Activated CD8-positive, alpha-beta T cell treated with anti-CD3 and anti-CD28 coated beads, Interleukin-2, amount 10 ng/mL, durations not matched to agents 7 days and 5 days (primary cell): ENCODE results near the gene UNC93A. TPM values are rescaled to one million over a fixed set of nuclear protein-coding genes. Genes with fewer than 3 reads are reported as not detected.
"Not testable (repeated sequence)": the region's sequence is repeated elsewhere in the genome, so short reads cannot be mapped to it uniquely, and the experiment has no call there.

Experiments
- ATAC-seq: fragments of 150-1000 bp; cut with Tn5 transposase; one replicate; pipeline ENCODE4 v1.10.0; 2021; ENCODE audit warnings: moderate library complexity
- CTCF ChIA-PET: fragments of 350-600 bp; sonication (Branson Sonifier 250); formaldehyde crosslinking; loops from one replicate; lab custom pipeline; 2021; ENCODE audit warnings: antibody characterized with exemption; lab: Charles Lee
- POLR2A ChIA-PET: fragments of 350-600 bp; sonication (Branson Sonifier 250); formaldehyde crosslinking; loops from one replicate; lab custom pipeline; 2021; ENCODE audit warnings: antibody characterized with exemption; lab: Charles Lee
- DNase-seq: peaks from one replicate; pipeline ENCODE4 v3.0.0-alpha.2; 2020
- H3K27ac Mint-ChIP-seq: one replicate; pipeline ENCODE4 v1.8.0; 2021; ENCODE audit warnings: mild to moderate bottlenecking, mixed read lengths
- H3K27me3 Mint-ChIP-seq: one replicate; pipeline ENCODE4 v1.8.0; 2021; ENCODE audit warnings: low read depth, mixed read lengths
- H3K36me3 Mint-ChIP-seq: one replicate; pipeline ENCODE4 v1.8.0; 2021; ENCODE audit warnings: low read depth, mixed read lengths
- H3K4me1 Mint-ChIP-seq: one replicate; pipeline ENCODE4 v1.8.0; 2021; ENCODE audit warnings: low read depth, mixed read lengths
- H3K4me3 Mint-ChIP-seq: one replicate; pipeline ENCODE4 v1.8.0; 2021; ENCODE audit warnings: mild to moderate bottlenecking, mixed read lengths
- H3K9me3 Mint-ChIP-seq: one replicate; pipeline ENCODE4 v1.8.0; 2022; ENCODE audit warnings: mixed read lengths; ENCODE audit not compliant: insufficient read depth
- total RNA-seq, 2 experiments: library from RNA; stranded (reverse); gene quantifications; one replicate each; pipeline ENCODE4 v1.2.3, GENCODE V29; 2021

UNC93A gene
- total RNA-seq, 2 experiments from 2014 or later = not detected

- Mint-ChIP-seq H3K36me3 (no peaks in the 10 kb centered on the region), H3K4me1 (no peaks in the 10 kb centered on the region), H3K27ac (no peak overlapping the region), H3K27me3 (peaks cover 5% of the 10 kb centered on the region), H3K4me3 (no peak overlapping the region), H3K9me3 (no peaks in the 10 kb centered on the region)
- ChIA-PET POLR2A (no interaction called here), CTCF (no interaction called here)
- ATAC-seq = no peak
- DNase-seq = no peak
Observed at GRCh38 chr6:167274270-167274669, 16.8 kb upstream of the UNC93A start.

GRCh38 chr6:167275001-167275400 is 16.1 kb upstream of the UNC93A start:
- no peak for ATAC-seq
- Mint-ChIP-seq H3K9me3 (no peaks in the 10 kb centered on the region), H3K27ac (no peak overlapping the region), H3K4me1 (no peaks in the 10 kb centered on the region), H3K4me3 (no peak overlapping the region), H3K36me3 (no peaks in the 10 kb centered on the region), H3K27me3 (peaks cover 5% of the 10 kb centered on the region)
- ChIA-PET POLR2A (no interaction called here), CTCF (no interaction called here)
- no peak for DNase-seq

GRCh38 chr6:167275436-167275835 is 15.7 kb upstream of the UNC93A start:
- ChIA-PET POLR2A (no interaction called here), CTCF (no interaction called here)
- Mint-ChIP-seq H3K4me3 (no peak overlapping the region), H3K27me3 (peaks cover 5% of the 10 kb centered on the region), H3K9me3 (no peaks in the 10 kb centered on the region), H3K36me3 (no peaks in the 10 kb centered on the region), H3K27ac (no peak overlapping the region), H3K4me1 (no peaks in the 10 kb centered on the region)
- DNase-seq (no peak), ATAC-seq (no peak)

- H3K27ac Mint-ChIP-seq = no peak overlapping the region
- no peak overlapping the region for H3K4me3 Mint-ChIP-seq
- DNase-seq (no peak), ATAC-seq (no peak)
- no peaks in the 10 kb centered on the region for H3K4me1 Mint-ChIP-seq
- CTCF ChIA-PET = no interaction called here
- H3K36me3 Mint-ChIP-seq = no peaks in the 10 kb centered on the region
- no peaks in the 10 kb centered on the region for H3K9me3 Mint-ChIP-seq
- POLR2A ChIA-PET = no interaction called here
- peaks cover 6% of the 10 kb centered on the region for H3K27me3 Mint-ChIP-seq
Observed at GRCh38 chr6:167276772-167277533, 14.2 kb upstream of the UNC93A start.

- DNase-seq, POLR2A ChIA-PET, ATAC-seq, H3K4me3 Mint-ChIP-seq, H3K4me1 Mint-ChIP-seq, H3K9me3 Mint-ChIP-seq, H3K36me3 Mint-ChIP-seq, H3K27ac Mint-ChIP-seq, CTCF ChIA-PET: not testable (repeated sequence)
- peaks cover 11% of the 10 kb centered on the region for H3K27me3 Mint-ChIP-seq
Observed at GRCh38 chr6:167278173-167278940, 12.8 kb upstream of the UNC93A start.

- Mint-ChIP-seq H3K27me3 (peaks cover 11% of the 10 kb centered on the region), H3K36me3 (no peaks in the 10 kb centered on the region), H3K9me3 (no peaks in the 10 kb centered on the region), H3K4me1 (no peaks in the 10 kb centered on the region), H3K4me3 (no peak overlapping the region), H3K27ac (no peak overlapping the region)
- CTCF ChIA-PET = no interaction called here
- DNase-seq (no peak), ATAC-seq (no peak)
- POLR2A ChIA-PET = no interaction called here
Observed at GRCh38 chr6:167279766-167280446, 11.2 kb upstream of the UNC93A start.

GRCh38 chr6:167280466-167280865 is 10.6 kb upstream of the UNC93A start:
- CTCF ChIA-PET, ATAC-seq, H3K4me3 Mint-ChIP-seq, H3K27ac Mint-ChIP-seq, DNase-seq, H3K36me3 Mint-ChIP-seq, H3K4me1 Mint-ChIP-seq, POLR2A ChIA-PET, H3K9me3 Mint-ChIP-seq: not testable (repeated sequence)
- H3K27me3 Mint-ChIP-seq = peaks cover 11% of the 10 kb centered on the region

GRCh38 chr6:167282165-167282564 is 8.9 kb upstream of the UNC93A start:
- POLR2A ChIA-PET = no interaction called here
- no peak overlapping the region for H3K27ac Mint-ChIP-seq
- CTCF ChIA-PET = no interaction called here
- no peak for ATAC-seq
- DNase-seq = no peak
- no peaks in the 10 kb centered on the region for H3K36me3 Mint-ChIP-seq
- peaks cover 11% of the 10 kb centered on the region for H3K27me3 Mint-ChIP-seq
- H3K9me3 Mint-ChIP-seq = no peaks in the 10 kb centered on the region
- no peak overlapping the region for H3K4me3 Mint-ChIP-seq
- H3K4me1 Mint-ChIP-seq = no peaks in the 10 kb centered on the region

- DNase-seq, H3K4me1 Mint-ChIP-seq, POLR2A ChIA-PET, H3K9me3 Mint-ChIP-seq, CTCF ChIA-PET, ATAC-seq, H3K36me3 Mint-ChIP-seq, H3K27me3 Mint-ChIP-seq, H3K27ac Mint-ChIP-seq, H3K4me3 Mint-ChIP-seq: not testable (repeated sequence)
Observed at GRCh38 chr6:167284565-167284964, 6.5 kb upstream of the UNC93A start.

- CTCF ChIA-PET = interaction anchor here (0.7 kb wide), 1 partner anchor 66 kb away, joined by 3 read pairs; no protein-coding TSS in a partner anchor
- ATAC-seq = no peak
Observed at GRCh38 chr6:167285077-167285770, 5.9 kb upstream of the UNC93A start.

GRCh38 chr6:167287513-167288048 is 3.5 kb upstream of the UNC93A start:
- DNase-seq (no peak), ATAC-seq (no peak)
- H3K4me3 Mint-ChIP-seq = no peak overlapping the region
- no peak overlapping the region for H3K27ac Mint-ChIP-seq
- H3K4me1 Mint-ChIP-seq = no peaks in the 10 kb centered on the region
- no peaks in the 10 kb centered on the region for H3K9me3 Mint-ChIP-seq
- ChIA-PET CTCF (no interaction called here), POLR2A (no interaction called here)
- no peaks in the 10 kb centered on the region for H3K36me3 Mint-ChIP-seq
- no peaks in the 10 kb centered on the region for H3K27me3 Mint-ChIP-seq

More at GRCh38 chr6:167285077-167285770, 5.9 kb upstream of the UNC93A start:
- H3K27me3 Mint-ChIP-seq = peaks cover 6% of the 10 kb centered on the region
- no peak for DNase-seq
- H3K36me3 Mint-ChIP-seq = no peaks in the 10 kb centered on the region
- H3K4me1 Mint-ChIP-seq = no peaks in the 10 kb centered on the region
- no peak overlapping the region for H3K4me3 Mint-ChIP-seq
- POLR2A ChIA-PET = no interaction called here
- H3K9me3 Mint-ChIP-seq = no peaks in the 10 kb centered on the region
- H3K27ac Mint-ChIP-seq = no peak overlapping the region
